Uterus (tissue), 2 donors: Measurements from ENCODE around the gene PRELP.

ENCODE experiments used
- CTCF ChIP-seq, 4 experiments: fragments of 200-600 bp in 2 of 4; fragments of 450-650 bp in 2 of 4; sonication (generic) in 2 of 4; IDR thresholded peaks; one replicate each; pipeline ENCODE4 v1.5.1; 2016 to 2019; ENCODE audit warnings: antibody characterized with exemption in 4 of 4, mild to moderate bottlenecking in 2 of 4, moderate library complexity in 1 of 4
- POLR2A ChIP-seq, 2 donors: fragments of 450-650 bp; IDR thresholded peaks; one replicate each; pipeline ENCODE4 v1.6.1; 2016; ENCODE audit warnings: antibody characterized with exemption in 2 of 2, mild to moderate bottlenecking in 1 of 2, moderate library complexity in 1 of 2

GRCh38 chr1:203522237-203522636, 46.6 kb downstream of the PRELP start:
- no peak for TF ChIP-seq CTCF (IDR thresholded peaks at IDR 0.05)
- no peak for TF ChIP-seq POLR2A (IDR thresholded peaks at IDR 0.05)
